Measurements from ENCODE around the gene SERF1A.
"Not testable (repeated sequence)": the region's sequence is repeated elsewhere in the genome, so short reads cannot be mapped to it uniquely, and the experiment has no call there.

Gene SERF1A

DNA sequence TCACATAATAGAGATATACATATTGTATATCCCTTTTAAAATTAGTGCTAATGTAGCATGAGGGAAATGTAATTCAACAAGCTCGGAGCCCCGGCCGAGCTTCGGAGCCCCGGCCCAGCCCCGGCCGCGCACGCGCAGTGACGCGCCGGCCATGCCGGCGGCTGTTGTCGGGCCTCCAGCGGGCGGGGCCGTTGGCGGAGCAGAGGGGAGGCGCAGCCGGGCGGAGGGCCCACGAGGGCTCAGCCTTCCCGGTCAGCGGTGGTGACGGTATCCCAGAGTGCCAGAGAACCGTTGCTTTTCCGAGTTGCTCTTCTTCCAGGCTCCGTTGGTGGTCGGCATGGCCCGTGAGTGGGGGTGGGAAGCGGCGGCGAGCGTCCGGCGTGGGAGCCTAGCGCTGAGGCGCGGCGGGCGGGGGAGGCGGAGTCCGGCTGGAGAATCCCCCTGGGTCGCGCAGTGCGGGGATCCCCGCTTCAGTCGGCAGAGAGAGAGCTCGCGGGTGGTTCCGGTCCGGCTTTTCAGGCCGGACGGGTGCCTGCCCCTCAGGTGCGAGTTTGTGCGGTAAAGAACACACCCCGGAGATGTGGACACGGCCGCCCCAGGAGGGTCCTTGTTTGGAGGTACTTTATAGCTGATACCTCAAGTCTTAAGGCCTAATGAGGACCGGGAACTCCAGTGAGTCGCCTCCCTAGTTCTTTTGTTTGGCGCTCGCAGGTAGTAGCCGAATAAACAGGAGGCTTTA, at the start of gene SERF1A:
Gene SERF1A, plus strand, starts transcription at position 137 of the 739 bp plus-strand sequence. Its CDS starts 201 bp downstream, at position 338.
- not testable (repeated sequence) for H3K4me3 ChIP-seq (replicated peaks; ENCODE audit: low read depth, low read length); H3K27me3 ChIP-seq (replicated peaks; ENCODE audit: control insufficient read depth, insufficient read depth, low read length); DNase-seq (ENCODE audit: extremely low read depth, insufficient read length); H3K36me3 ChIP-seq (ENCODE audit: control insufficient read depth, insufficient read depth, low read length)

DNA sequence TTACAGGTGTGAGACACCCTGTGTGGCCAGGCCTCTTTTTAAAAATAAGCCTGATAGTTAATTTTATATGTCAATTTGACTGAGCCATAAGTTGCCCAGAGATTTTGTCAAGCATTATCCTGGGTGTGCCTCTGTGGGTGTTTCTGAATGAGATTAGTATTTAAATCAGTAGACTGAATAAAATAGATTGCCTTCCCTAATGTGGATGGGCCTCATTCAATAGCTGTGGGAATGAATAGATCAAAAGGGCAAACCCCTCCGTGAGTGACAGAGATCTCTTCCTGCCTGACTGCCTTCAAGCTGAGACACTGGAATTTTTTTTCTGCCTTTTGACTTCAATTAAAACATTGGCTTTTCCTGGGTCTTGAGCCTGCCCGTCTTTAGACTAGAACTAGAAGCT, 33.7 kb upstream of the SERF1A start:
- DNase-seq (ENCODE audit: extremely low read depth, insufficient read length); H3K27me3 ChIP-seq (replicated peaks; ENCODE audit: control insufficient read depth, insufficient read depth, low read length); H3K36me3 ChIP-seq (ENCODE audit: control insufficient read depth, insufficient read depth, low read length); H3K4me3 ChIP-seq (replicated peaks; ENCODE audit: low read depth, low read length): not testable (repeated sequence)

DNA sequence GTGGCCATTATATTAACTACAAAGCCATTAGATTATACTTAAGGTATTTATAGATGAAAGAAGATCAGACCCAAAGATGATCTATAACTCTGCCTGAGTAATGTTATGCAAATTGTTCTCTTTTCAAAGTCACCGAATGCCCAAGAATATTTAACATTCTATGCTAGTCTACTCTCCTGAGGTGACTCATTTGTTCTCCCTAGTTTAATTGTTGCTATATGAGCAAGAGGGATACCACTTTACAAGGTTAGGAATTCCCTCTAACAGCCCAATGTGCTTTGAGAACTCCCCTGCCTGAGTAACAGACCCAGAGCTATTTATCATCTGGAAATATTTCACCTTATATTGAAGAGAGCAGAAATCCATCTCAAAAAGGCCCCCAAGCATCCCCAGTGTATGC, 29.8 kb upstream of the SERF1A start:
- not testable (repeated sequence) for DNase-seq (ENCODE audit: extremely low read depth, insufficient read length); H3K36me3 ChIP-seq (ENCODE audit: control insufficient read depth, insufficient read depth, low read length); H3K27me3 ChIP-seq (replicated peaks; ENCODE audit: control insufficient read depth, insufficient read depth, low read length); H3K4me3 ChIP-seq (replicated peaks; ENCODE audit: low read depth, low read length)

DNA sequence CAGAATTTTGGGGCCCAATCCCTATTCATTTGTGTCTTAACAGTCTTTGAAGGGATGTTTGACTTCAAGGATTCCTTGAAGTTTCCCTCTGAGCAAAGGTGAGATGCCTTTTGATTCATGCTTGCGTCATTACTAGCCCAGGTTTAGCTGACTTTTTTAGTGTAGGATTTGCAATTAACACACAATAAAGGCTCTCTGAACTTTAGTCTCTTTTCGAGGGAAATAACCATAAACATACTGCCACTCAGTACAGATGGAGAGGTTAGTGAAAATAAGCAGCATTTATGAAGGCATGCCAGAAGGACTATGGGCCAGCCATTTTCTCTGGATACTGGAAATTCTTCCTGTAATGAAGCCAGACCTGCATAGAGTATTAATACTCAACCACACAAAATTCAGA, 4.4 kb upstream of the SERF1A start:
- H3K36me3 ChIP-seq (ENCODE audit: control insufficient read depth, insufficient read depth, low read length); H3K4me3 ChIP-seq (replicated peaks; ENCODE audit: low read depth, low read length); H3K27me3 ChIP-seq (replicated peaks; ENCODE audit: control insufficient read depth, insufficient read depth, low read length); DNase-seq (ENCODE audit: extremely low read depth, insufficient read length): not testable (repeated sequence)

DNA sequence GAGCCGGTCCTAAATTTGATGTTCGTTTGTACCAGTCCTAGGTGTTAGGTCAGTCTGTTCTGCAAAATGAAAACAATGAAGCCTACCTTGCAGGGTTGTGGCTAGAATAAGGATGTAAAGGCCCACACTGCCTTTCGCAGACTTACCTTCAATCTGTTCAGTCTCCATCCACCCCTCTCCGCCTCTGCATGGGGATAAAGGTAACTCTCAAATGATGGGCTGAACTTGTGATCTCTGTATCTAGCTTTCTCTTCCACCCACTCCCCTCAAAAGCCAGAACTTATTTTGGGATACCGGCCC, 753 bp downstream of the SERF1A start:
- H3K4me3 ChIP-seq (replicated peaks; ENCODE audit: low read depth, low read length); H3K36me3 ChIP-seq (ENCODE audit: control insufficient read depth, insufficient read depth, low read length); DNase-seq (ENCODE audit: extremely low read depth, insufficient read length); H3K27me3 ChIP-seq (replicated peaks; ENCODE audit: control insufficient read depth, insufficient read depth, low read length): not testable (repeated sequence)

DNA sequence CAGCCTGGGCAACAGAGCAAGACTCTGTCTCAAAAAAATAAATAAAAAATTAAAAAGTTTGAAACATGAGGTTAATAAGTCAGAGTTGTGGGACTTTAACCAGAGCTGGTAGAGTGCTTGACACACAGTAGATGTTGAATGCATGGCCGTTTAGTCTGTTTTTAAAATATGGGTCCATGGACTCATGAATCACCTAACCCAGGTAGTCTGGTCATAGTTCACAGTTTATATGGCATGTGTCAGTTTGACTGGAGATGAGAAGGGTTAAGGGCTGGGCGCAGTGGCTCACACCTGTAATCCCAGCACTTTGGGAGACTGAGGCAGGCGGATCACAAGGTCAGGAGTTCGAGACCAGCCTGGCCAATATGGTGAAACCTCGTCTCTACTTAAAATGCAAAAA, 6.2 kb downstream of the SERF1A start:
- not testable (repeated sequence) for H3K36me3 ChIP-seq (ENCODE audit: control insufficient read depth, insufficient read depth, low read length); DNase-seq (ENCODE audit: extremely low read depth, insufficient read length); H3K27me3 ChIP-seq (replicated peaks; ENCODE audit: control insufficient read depth, insufficient read depth, low read length); H3K4me3 ChIP-seq (replicated peaks; ENCODE audit: low read depth, low read length)

DNA sequence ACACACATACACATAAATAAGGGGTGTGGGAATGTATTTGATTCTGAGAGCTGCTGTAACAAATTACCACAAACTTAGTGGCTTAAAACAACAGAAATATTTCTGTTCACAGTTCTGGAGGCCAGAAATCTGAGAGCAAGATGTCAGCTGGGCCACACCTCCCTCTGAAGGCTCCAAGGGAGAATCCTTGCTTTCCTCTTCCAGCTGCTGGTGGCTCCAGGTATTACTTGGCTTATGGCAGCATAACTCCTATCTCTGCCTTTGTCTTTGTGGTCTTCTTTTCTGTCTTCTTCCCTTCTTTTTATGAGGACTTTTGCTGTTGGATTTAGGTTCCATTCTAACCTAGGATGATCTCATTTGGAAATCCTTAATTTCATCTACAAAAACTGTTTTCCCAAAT, 16.4 kb downstream of the SERF1A start:
- H3K27me3 ChIP-seq (replicated peaks; ENCODE audit: control insufficient read depth, insufficient read depth, low read length); DNase-seq (ENCODE audit: extremely low read depth, insufficient read length); H3K4me3 ChIP-seq (replicated peaks; ENCODE audit: low read depth, low read length); H3K36me3 ChIP-seq (ENCODE audit: control insufficient read depth, insufficient read depth, low read length): not testable (repeated sequence)

DNA sequence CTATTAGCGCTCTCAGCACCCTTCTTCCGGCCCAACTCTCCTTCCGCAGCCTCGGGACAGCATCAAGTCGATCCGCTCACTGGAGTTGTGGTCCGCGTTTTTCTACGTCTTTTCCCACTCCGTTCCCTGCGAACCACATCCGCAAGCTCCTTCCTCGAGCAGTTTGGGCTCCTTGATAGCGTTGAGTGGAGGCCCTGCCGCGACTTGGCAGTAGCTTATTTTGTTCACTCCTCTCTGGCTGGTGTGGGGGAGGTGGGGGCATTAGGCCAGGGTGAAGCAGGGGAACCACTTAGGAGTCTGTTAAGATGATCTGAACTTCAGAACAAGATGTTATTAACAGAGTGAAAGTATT, 24.7 kb downstream of the SERF1A start:
- H3K36me3 ChIP-seq (ENCODE audit: control insufficient read depth, insufficient read depth, low read length); DNase-seq (ENCODE audit: extremely low read depth, insufficient read length); H3K27me3 ChIP-seq (replicated peaks; ENCODE audit: control insufficient read depth, insufficient read depth, low read length); H3K4me3 ChIP-seq (replicated peaks; ENCODE audit: low read depth, low read length): not testable (repeated sequence)

DNA sequence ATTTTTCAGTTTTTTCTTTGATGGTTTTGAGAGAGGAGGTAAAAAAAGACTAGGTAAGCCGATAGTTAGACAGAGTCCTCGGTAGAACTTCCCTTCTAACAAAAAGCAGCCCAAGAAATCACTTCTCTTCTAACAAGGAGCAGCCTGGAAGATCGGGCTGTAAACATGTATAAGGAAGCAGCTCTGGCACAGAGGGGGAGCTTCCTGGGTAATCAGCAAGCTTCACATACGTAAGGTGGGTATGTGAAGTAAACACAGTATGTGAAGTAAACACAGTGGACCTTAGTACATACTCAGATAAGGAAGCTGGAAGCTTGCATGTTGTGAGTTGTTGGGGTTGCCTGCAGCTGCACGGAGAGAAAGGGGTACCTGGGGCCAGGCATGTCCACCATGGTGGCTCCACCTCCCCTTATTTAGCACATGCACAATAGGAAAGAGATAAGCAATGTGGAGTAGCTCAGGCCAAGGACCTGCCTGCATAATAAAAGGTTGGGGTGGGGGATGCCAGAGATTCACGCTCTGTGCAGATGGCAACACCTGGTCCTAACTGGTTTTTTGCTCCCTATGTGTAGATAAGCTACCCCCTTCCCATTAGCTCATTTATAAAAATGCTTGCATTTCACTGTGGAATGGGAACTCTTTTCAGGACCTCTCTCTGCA, 31.4 kb downstream of the SERF1A start:
- H3K27me3 ChIP-seq (replicated peaks; ENCODE audit: control insufficient read depth, insufficient read depth, low read length); DNase-seq (ENCODE audit: extremely low read depth, insufficient read length); H3K36me3 ChIP-seq (ENCODE audit: control insufficient read depth, insufficient read depth, low read length); H3K4me3 ChIP-seq (replicated peaks; ENCODE audit: low read depth, low read length): not testable (repeated sequence)

DNA sequence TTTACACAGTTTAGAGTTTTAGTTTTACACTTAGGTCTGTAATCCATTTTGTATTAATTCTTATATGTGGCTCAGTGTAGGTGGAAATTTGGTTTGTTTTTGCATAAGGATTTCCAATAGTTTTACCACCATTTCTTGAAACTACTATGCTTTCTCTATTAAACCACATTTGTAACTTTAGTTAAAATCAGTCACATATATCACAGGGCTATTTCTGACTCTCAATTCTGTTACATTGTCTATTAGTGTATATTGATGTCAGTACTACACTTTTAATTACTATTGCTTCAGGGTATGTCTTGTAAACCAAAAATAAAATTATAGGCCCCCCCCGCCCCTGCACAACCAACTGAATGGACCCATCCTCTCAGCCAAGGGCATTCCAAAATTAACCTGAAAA, 32.1 kb downstream of the SERF1A start:
- not testable (repeated sequence) for H3K27me3 ChIP-seq (replicated peaks; ENCODE audit: control insufficient read depth, insufficient read depth, low read length); H3K36me3 ChIP-seq (ENCODE audit: control insufficient read depth, insufficient read depth, low read length); H3K4me3 ChIP-seq (replicated peaks; ENCODE audit: low read depth, low read length); DNase-seq (ENCODE audit: extremely low read depth, insufficient read length)

DNA sequence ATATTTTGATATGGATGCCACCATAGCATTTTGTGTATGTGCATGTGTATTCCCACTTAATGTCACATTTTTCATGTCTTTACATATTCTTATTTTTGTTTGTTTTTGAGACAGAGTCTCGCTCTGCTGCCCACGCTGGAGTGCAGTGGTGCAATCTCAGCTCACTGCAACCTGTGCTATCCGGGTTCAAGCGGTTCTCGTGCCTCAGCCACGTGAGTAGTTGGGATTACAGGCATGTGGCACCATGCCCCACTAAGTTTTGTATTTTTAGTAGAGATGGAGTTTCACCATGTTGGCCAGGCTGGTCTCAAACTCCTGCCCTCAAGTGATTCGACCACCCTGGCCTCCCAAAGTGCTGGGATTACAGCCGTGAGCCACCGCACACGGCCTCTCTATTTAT, 52.6 kb downstream of the SERF1A start:
- not testable (repeated sequence) for DNase-seq (ENCODE audit: extremely low read depth, insufficient read length); H3K36me3 ChIP-seq (ENCODE audit: control insufficient read depth, insufficient read depth, low read length); H3K27me3 ChIP-seq (replicated peaks; ENCODE audit: control insufficient read depth, insufficient read depth, low read length); H3K4me3 ChIP-seq (replicated peaks; ENCODE audit: low read depth, low read length)
